Rectal smooth muscle tissue (tissue), 1 donor: ENCODE data around the gene TMEM30A.
A peak's percentile ranks its signal among the peaks of the same experiment; 100 is the strongest.

Experiments
- H3K27ac ChIP-seq: one replicate; pipeline ENCODE4 v1.7.0; 2013; ENCODE audit warnings: low read depth, low read length, inconsistent platforms
- H3K27me3 ChIP-seq: one replicate; pipeline ENCODE4 v1.7.0; 2013; ENCODE audit warnings: low read length; ENCODE audit not compliant: control insufficient read depth, insufficient read depth
- H3K36me3 ChIP-seq: one replicate; pipeline ENCODE4 v1.7.0; 2013; ENCODE audit warnings: low read length; ENCODE audit not compliant: control insufficient read depth, insufficient read depth
- H3K4me1 ChIP-seq: one replicate; pipeline ENCODE4 v1.7.0; 2013; ENCODE audit warnings: low read length; ENCODE audit not compliant: control insufficient read depth, insufficient read depth
- H3K4me3 ChIP-seq: one replicate; pipeline ENCODE4 v1.7.0; 2013; ENCODE audit warnings: low read length
- H3K9ac ChIP-seq: one replicate; pipeline ENCODE4 v1.7.0; 2013; ENCODE audit warnings: low read length

The TMEM30A gene

DNA sequence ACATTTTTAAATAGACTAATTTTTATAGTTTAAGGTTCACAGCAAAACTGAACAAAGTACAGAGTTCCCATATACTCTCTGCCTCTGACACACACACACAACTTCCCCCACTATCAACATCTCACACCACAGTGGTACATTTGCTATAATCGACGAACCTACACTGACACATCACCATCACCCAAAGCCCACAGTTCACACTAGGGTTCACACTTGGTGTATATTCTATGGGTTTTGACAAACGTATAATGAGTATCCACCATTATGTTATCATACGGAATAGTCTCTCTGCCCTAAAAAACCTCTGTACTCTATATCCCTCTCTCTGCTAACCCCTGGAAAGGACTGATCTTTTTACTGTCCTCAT is 15.6 kb downstream of the TMEM30A start:
- Histone ChIP-seq H3K4me1 (peaks cover 7% of the 10 kb centered on the region), H3K27ac (no peak overlapping the region), H3K9ac (no peak overlapping the region), H3K27me3 (no peaks in the 10 kb centered on the region), H3K4me3 (no peak overlapping the region), H3K36me3 (no peaks in the 10 kb centered on the region)

DNA sequence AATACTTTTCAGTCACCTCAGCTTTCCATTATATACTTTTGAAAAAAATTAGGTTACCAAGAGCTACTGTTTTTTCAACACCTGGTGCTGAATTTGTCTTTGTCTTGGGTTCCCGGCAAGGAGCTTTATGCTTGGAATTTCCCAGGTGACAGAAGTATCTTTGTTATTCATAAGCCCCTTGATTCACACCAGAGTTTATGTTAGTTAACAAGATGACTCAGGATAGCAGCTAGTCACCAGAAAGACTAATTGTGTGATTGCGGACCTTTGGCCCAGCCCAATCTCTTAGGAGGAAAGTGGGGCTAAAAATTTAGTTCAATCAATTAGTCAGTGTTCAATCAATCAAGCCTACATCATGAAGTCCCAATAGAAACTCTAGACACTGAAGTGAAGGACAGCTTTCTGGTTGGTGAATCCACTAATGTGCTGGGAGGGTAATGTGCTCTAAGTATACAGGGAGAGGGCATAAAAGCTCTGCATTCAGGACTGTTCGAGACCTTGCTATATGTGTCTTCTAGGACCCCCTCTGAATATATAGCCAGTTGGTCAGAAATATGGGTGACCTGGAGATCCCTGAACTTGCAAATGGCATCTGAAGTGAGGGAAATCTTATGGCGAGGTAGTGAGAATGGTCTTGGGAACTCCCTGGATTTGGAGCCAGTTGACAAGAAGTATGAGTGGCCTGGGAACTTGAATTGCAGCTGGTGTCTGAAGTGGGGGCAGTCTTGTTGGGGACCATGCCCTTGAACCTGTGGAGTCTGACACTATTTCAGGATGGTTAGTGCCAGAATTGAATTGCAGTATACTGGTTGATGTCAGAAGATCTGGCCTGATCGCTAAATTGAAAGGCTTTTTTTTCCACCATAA is 16.2 kb downstream of the TMEM30A start:
- no peak overlapping the region for H3K4me3 ChIP-seq
- no peaks in the 10 kb centered on the region for H3K27me3 ChIP-seq
- H3K4me1 ChIP-seq = peaks cover 7% of the 10 kb centered on the region
- no peak overlapping the region for H3K9ac ChIP-seq
- H3K36me3 ChIP-seq = no peaks in the 10 kb centered on the region
- H3K27ac ChIP-seq = no peak overlapping the region

DNA sequence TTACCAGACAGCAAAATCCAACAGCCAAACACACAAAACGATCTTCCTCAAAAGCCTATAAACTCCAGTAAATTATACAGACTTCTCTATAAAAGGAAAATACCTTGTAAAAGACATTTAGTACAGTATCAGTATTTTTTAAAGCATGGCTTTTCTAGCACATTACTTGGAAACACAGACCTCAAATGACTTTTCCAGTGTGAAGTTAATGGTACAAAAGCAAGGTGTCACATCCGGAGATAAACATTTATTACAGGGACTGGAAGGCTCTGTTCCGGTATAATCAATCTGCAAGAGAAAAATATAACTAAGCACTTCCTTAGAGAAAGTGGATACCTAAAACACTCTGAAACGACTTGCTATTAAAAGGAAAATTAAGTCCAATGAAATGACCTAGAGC is 17.1 kb downstream of the TMEM30A start:
- Histone ChIP-seq H3K27me3 (no peaks in the 10 kb centered on the region), H3K4me1 (peaks cover 7% of the 10 kb centered on the region), H3K9ac (no peak overlapping the region), H3K27ac (no peak overlapping the region), H3K4me3 (no peak overlapping the region), H3K36me3 (no peaks in the 10 kb centered on the region)

DNA sequence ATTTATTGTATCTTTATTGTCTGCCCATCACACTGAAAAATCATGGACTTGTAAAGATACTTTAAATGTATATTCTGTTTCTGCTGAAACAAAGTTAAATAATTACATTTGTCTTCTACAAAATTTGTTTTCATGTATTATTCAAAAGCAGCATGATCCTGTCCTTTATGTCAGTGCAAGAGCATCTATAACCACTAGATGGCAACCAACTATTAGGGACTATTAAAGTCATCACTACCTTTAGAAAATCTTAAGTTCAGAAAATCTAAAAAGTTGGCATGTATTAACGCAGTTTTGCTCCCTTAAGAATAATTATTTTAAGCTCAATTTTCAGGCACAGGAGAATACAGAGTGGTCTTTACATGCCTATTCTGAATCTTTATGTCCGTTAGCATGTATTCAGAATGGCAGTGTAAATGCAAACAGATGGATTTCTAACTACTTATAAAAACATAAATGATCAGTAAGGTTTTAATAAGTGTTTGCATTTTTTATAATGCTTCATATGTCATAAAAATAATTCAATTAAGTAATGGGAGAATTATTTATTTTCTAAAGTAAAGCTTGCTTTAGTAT is 17.8 kb downstream of the TMEM30A start:
- no peak overlapping the region for H3K27ac ChIP-seq
- H3K9ac ChIP-seq = no peak overlapping the region
- no peaks in the 10 kb centered on the region for H3K27me3 ChIP-seq
- peaks cover 3% of the 10 kb centered on the region for H3K4me1 ChIP-seq
- H3K36me3 ChIP-seq = peaks cover 2% of the 10 kb centered on the region
- H3K4me3 ChIP-seq = no peak overlapping the region

DNA sequence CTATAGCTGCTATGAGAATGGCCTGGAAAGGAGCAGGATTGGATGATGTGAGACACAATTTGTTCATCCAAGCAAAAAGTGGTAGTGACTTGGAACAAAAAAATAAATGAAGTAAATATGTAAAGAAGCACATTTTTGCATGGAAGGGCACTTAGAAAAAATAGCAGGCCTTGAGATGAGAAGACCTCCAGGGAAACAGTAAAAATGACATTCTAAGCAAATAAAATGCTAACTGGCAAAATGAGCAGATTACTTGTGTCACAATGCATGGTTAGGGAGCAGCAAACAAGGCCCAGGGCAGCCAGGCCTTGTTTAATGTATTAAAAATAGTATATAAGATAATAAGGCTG is 21.2 kb downstream of the TMEM30A start:
- peaks cover 7% of the 10 kb centered on the region for H3K36me3 ChIP-seq
- no peak overlapping the region for H3K27ac ChIP-seq
- H3K27me3 ChIP-seq = no peaks in the 10 kb centered on the region
- no peaks in the 10 kb centered on the region for H3K4me1 ChIP-seq
- no peak overlapping the region for H3K4me3 ChIP-seq
- H3K9ac ChIP-seq = no peak overlapping the region

DNA sequence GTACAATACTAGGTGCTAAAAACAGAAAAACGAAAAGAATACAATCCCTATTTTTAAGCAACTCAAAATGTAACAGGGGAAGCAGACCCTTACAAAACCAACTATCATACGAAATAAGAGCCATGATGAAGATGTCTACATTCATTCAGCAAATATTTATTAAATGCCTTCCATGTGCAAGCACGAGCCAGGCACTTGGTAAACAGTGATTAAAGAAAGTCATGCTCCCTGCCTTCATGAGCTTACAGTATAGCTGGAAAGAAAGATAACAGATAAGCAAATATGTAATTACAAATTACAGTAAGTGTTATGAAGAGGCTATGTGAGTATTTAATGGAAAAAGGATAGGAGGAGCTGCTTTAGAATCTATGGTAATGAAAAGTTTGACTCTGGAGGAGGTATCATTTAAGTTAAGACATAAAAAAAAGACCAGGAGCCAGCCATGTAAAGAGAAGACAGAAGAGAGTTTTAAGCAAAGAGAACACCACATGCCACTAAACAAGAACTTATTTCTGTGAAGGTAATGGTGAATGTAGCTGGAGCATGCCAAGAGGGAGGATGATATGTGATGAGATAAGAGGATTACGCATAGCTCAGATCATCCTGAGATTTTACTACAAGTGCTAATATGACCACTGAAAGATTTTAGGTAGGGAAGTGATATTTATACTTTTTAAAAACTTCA is 21.7 kb downstream of the TMEM30A start:
- Histone ChIP-seq H3K27ac (no peak overlapping the region), H3K27me3 (no peaks in the 10 kb centered on the region), H3K4me1 (no peaks in the 10 kb centered on the region), H3K36me3 (peaks cover 7% of the 10 kb centered on the region), H3K9ac (no peak overlapping the region), H3K4me3 (no peak overlapping the region)

DNA sequence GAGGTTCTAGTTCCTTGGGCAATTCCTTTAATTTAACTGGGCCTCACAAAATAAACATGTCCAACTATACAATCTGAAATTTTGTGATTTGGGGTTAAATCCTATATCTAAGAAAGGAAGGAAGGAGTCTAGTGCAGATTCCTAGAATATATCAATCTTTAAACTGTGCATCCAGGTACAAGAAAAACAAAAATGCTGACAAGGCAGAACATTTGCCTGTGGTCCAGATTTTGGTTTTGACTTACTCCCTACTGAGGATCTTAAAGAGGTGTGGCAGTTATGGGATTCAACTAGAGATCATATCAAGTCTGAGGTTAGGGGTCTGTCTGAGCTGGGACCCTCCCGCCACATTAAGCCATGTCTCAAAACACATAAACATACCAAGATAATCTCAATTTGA is 23.3 kb downstream of the TMEM30A start:
- no peaks in the 10 kb centered on the region for H3K27me3 ChIP-seq
- H3K9ac ChIP-seq = no peak overlapping the region
- H3K4me3 ChIP-seq = no peak overlapping the region
- no peaks in the 10 kb centered on the region for H3K4me1 ChIP-seq
- peaks cover 7% of the 10 kb centered on the region for H3K36me3 ChIP-seq
- no peak overlapping the region for H3K27ac ChIP-seq

DNA sequence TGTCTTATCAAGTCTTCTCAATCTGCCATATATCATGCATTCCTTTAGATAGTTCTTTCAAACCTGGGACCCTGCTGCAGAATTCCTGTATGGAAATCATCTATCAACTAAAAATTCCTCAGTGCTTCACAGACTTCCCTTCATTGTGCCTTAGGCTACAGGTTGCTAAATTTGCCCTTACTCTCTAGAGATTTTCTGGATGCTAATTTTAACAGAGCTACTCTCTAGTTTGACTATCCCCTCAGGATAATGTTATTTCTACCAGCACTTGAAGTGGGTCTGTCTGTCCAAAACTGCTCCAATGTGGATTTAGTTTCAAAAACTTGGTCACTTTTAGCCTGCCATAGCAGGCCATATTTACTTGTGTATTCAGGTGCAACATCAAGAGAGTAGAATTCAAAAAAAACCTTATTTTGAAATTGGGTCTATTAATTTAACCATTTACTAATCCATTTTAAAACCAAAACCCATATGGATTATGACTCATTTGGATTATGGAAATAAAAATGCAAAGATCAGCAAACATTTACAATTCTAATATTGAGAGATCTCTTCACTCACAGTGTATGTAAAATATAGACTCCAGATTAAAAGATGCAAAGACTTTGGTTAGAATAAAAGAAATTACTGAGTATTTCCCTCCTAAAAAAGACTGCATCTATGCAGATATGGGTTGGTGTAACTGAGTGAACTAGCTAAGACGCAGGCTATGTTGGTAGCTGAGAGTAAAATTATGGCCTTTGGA is 27.1 kb downstream of the TMEM30A start:
- no peaks in the 10 kb centered on the region for H3K4me1 ChIP-seq
- H3K36me3 ChIP-seq = peaks cover 13% of the 10 kb centered on the region
- H3K27ac ChIP-seq = no peak overlapping the region

DNA sequence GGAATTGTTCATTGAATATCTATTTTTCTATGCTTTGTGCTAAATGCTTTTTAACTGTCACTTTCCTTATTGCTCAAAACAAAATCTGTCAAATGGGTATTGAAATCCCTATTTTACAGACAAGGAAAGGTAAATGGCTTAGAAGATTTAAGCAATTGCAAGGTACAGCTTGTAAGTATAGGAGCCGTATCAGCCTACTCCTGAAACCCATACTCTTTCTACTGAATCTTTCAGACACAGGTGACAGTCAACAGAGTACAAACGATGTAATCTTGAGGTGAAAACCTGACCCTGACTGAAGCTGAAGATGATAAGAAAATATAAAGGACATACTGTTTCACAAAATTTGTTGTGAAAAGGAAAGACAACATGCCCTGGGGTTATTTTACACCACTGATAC is 34.0 kb downstream of the TMEM30A start:
- Histone ChIP-seq H3K27me3 (no peaks in the 10 kb centered on the region), H3K9ac (no peak overlapping the region), H3K4me3 (no peak overlapping the region), H3K36me3 (peaks cover 6% of the 10 kb centered on the region), H3K27ac (no peak overlapping the region), H3K4me1 (no peaks in the 10 kb centered on the region)

More for the DNA sequence above, 27.1 kb downstream of the TMEM30A start:
- H3K27me3 ChIP-seq = no peaks in the 10 kb centered on the region
- no peak overlapping the region for H3K9ac ChIP-seq
- H3K4me3 ChIP-seq = no peak overlapping the region

DNA sequence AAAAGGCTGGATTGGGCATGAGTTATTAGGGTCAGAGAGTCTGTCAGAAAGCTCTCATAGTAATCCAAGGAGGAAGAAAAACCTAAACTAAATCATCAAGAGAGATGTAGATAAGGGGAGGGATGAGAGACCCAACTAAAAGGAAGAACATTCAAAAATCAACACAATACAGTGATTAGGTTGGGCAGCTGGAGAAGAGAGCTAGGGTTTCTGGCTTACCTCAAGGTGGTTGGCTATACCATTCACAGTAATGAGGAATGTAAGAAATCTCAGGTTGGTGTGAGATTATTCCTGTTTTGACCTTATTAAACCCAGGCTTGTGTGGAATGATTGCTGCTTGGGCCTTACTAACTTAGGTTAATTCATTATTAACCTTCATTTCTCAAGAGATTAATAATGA is 34.8 kb downstream of the TMEM30A start:
- Histone ChIP-seq H3K9ac (no peak overlapping the region), H3K27ac (no peak overlapping the region), H3K4me1 (no peaks in the 10 kb centered on the region), H3K27me3 (no peaks in the 10 kb centered on the region), H3K36me3 (peaks cover 4% of the 10 kb centered on the region), H3K4me3 (no peak overlapping the region)

DNA sequence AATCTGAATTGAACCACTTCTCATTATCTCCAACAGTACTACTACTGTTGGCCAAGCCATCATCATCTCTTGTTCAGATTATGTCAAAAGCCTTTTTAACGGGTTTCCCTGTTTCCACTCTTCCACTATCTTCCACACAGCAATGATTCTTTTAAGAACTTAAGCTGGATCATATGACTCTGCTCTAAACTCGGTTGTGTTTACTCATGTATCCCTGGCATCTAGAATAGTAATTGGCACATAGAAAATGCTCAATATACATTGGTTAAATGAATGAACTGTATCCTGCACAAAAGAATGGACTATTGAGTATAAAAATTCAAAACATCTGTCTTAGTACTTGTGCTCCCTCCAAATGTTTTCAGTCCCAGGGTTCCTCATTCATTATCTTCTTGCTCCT is 38.2 kb downstream of the TMEM30A start:
- H3K4me1 ChIP-seq = no peaks in the 10 kb centered on the region
- H3K27me3 ChIP-seq = no peaks in the 10 kb centered on the region
- no peak overlapping the region for H3K9ac ChIP-seq
- H3K27ac ChIP-seq = no peak overlapping the region
- H3K4me3 ChIP-seq = no peak overlapping the region
- no peaks in the 10 kb centered on the region for H3K36me3 ChIP-seq

DNA sequence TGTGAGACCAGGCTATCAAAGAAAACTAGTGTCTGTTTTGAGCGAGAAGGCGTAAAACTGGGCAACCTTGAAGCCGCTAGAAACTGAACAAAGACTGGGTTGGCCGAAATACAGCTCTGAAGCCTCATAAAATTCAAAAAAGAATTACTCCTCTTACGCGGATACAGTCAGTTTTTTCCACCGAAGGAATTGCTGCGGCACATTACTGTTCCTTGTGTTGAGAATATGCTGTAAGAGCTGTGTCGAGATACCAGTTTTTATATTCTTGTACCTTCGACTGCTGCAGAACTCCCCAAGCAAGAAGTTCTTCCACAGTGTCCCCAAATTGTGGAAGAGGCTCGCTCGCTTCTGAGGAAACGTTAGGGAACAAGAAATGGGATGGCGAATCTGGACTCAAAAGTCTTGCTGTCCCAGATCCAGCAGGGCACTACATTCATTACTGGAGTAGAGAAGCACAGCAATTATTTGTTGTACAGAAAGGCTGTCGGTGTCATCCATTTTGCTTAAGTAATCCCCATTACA is 40.5 kb downstream of the TMEM30A start:
- H3K4me3 ChIP-seq = peak overlapping the region; percentile 83
- H3K27ac ChIP-seq = peak overlapping the region; percentile 90

More for the DNA sequence above, 40.5 kb downstream of the TMEM30A start:
- Histone ChIP-seq H3K36me3 (peaks cover 1% of the 10 kb centered on the region), H3K4me1 (peaks cover 2% of the 10 kb centered on the region), H3K9ac (peak overlapping the region; percentile 37), H3K27me3 (no peaks in the 10 kb centered on the region)
